SKM-1 treated with dmso at 0.1 percent for 144 hours (cell line): ENCODE results near the gene NLGN4Y.

Experiments
- DNase-seq: peaks from one replicate; lab custom pipeline; 2025; ENCODE audit not compliant: unreplicated experiment; lab: John Stamatoyannopoulos, UW

Gene NLGN4Y

DNA sequence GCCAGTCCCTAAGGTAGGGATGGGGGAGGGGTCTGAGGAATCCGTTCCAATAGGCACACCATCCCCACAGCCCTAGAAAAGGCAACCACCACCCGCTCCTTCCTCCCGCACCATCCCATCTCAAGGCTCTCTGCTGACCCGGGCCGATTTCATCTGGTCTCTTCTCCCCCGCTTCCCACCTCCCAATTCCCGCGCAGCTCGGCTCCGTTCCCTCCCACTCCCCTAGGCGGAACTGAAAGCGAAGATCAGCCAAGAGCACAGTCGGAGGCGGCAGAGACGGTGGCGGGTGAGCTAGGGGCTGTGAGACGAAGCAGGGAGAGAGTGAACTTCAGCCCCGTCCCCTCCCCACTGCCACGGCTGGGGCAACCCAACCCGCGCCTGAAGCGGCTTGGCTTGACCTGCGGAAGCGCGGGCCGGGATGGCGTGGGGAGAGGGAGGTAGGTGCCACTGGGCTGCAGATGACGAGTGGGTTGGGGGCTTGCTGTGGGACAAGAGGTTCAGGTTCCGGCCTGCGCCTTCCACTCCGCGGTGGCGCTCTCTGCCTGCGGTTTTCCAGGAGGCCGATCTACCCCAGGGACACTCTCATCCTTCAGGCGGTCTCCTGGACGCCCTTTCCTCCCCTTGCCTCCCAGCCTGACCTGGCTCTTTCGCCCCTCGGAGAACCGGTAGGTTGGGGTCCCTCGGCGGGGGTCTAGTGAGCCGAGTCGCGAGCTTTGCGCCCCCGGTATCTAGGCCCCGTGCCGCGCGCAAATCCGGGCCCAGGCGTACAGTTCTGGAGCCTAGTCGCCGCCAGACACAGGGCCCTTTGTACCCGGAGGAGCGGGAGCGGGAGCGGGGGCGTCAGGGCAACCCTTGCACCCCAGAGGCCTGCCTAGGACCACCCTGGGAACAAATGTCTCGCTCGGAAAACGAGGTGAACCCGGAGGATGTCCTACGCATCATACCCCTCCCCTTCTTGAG, at the start of gene NLGN4Y:
Gene NLGN4Y (plus strand): TSS at position 258 of the 960 bp plus-strand sequence. CDS start 97,591 bp downstream, outside the sequence.
- peak; percentile 21 for DNase-seq

DNA sequence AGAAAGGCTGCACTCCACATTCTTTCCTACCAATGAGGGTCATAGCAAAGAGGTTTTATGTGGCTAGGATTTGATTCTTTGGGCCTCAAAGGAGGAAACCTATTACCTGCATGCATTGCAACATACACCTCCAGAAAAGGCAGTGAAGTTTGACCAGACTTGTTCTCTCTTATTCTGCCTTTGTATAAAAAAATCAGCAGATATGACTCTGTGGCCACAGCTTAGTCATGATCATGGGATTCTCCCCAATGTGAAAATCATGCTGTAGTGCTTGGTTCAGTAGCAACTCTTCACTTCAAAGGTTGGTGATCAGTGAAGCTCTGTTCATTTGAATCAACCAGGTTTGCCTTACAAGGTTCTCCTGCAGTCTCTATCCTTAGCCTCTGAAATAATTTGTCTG, 38.4 kb upstream of the NLGN4Y start:
- no peak for DNase-seq

DNA sequence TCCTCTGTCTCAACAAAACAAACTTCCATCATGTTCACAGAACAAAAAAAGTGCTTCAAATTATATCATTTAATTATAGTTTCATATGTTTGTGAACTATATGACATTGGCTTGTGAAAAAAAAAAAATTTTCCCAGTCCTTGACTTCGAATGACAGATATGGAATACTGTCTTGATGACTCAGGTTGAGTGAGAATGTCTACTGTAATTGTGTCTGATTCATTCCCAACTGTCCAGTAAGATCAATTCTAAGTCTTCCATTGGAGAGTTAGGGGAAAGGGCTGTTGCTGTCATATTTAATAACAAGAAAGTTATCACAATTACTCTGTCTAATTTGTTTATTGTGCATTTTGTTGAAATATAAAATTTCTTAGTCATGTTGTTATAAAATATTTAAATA, 34.1 kb upstream of the NLGN4Y start:
- DNase-seq: no peak

DNA sequence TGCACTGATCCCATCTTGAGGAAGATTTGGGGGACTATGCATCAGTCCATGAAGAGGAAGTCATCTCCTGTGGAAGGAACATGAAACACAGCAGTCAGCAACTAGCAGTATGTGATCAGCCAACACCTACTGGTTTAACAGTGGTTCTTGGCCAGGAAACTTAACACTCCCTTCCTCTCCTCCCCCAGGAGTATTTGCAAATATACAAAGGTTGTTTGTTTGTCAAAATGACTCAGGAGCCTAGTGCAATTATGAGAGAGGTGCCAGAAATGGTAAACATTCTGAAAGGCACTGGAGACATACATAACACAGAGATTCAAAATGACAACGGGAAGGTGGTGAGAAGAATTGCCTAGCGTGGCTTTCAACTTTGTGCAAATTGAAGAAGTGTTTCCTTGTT, 26.3 kb upstream of the NLGN4Y start:
- DNase-seq: no peak

DNA sequence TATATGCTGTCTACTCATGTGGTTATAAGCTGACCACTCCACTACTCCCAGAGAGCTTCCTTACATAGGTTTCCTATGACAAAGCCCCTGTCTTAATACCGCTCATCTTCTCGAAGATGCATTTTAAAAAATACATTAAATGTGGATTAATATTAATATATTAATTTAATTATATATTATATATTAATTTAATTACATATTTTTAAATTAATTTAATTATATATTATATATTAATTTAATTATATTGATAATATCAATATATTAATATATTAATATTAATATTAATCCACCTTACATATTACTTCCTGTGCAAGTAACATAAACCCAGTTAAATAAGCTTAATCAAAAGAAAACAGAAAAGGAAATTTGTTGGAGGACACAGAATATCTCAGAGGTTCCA, 19.7 kb upstream of the NLGN4Y start:
- DNase-seq: no peak

DNA sequence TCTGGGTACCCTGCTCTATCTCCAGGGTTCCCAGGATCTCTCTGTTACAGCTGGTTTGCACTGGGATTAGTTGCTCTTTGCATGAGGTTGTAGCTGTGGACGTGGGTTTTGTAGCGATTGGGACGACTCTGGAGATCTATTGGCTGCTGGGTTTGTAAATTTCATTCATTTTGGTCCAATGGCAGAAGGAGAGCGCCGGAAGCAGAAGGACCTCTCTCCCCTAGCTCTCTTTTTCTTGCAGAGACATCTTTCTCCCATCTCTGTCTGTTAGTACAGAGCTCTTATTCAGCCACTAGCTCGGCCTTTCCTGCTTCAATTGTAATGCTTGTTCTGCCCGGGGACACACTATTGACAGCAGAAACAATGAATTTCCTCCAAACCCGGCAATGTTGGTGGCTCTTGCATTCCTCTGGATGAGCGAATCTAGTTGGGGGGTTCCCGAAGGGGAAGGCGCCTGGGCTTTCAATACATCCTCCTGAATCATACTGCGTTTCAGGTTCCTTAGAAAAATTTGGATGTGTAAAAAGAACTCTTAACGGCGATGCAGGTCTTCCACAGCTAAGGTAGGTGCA, 1.9 kb upstream of the NLGN4Y start:
- DNase-seq: no peak

DNA sequence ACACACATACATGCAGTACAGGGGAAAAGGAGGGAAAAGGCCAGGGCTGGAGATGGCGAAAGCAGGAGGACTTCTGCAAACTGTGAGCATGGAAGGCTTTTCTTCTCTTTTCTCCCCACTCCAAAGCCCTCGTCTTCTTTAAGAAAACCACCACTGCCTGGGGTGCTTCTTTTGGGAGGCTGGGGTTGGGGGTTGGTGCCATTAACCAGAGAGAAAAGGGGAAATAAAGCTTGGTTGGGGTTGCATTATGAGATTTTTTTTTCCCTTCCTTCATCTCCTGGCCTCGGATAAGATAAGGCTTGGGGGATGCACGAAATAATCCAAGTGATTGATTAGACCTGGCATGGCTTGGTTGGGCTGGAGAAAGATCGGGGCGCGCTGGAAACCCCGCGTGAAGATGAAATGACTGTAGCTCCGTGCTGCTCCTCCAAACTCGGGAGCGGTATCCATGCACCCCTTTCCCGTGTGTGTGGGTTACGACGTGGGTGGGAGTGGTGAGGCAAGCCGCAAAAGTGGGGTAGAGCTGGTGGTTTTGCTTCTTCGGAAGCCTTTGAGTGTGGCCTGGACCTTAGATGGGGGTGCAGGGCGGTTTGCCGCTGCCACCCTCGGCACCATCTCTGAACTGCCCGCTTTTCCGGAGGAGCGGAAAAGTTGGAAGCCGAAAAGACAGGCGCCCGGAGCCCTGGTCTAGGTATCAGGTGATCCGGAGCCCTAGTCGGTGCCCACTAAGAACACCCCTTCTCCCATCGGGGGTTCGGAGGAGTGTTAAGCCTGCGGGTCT, 648 bp upstream of the NLGN4Y start:
- DNase-seq: peak; percentile 41

DNA sequence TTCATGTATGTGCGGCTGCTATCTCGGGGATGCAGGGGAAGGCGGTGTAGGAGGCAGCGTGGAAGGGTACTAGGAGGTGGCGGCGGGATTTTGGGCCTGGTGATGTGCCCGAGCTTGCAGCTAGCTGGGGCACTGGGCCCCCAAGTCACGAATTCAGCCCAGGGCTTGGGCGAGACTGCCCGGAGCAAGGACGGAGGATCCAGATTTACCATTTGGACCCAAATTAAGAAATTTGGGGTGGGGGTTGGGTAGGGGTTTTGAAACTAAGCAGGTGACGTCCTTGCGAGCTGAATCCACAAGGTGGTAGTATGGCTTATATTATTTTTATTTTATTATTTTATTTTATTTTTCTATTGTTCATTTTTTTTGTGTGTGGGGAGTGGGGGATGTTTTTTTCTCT, 986 bp downstream of the NLGN4Y start:
- no peak for DNase-seq

DNA sequence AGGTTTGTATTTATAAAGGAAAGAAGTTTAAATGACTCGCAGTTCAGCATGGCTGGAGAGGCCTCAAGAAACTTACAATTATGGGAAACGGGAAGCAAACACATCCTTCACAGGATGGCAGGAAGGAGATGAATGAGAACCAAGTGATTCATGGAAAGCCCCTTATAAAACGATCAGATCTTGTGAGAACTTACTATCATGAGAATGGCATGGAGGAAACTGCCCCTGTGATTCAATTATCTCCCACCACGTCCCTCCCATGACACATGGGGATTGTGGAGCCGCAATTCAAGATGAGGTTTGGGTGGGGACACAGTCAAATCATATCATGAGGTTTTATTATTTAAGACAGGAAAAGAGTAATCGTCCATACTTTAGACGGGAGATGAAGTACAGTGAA, 4.0 kb downstream of the NLGN4Y start:
- DNase-seq: no peak

DNA sequence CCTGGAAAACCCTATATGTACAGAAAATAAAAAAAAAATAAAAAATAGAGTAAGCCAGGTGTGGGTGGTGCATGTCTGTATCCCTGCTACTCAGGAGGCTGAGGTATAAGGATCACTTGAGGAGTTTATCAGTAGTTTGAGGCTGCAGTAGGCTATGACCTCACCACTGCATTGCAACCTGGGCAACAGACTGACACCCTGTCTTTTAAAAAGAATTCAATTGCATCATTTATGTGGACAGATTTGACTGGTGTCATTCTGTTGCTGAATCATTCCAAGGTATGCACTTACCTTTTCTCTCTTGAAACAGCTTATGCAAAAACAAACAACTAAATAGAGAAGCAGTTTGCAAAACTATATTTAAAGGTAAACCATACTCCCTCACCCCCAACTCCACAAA, 12.4 kb downstream of the NLGN4Y start:
- DNase-seq: no peak

DNA sequence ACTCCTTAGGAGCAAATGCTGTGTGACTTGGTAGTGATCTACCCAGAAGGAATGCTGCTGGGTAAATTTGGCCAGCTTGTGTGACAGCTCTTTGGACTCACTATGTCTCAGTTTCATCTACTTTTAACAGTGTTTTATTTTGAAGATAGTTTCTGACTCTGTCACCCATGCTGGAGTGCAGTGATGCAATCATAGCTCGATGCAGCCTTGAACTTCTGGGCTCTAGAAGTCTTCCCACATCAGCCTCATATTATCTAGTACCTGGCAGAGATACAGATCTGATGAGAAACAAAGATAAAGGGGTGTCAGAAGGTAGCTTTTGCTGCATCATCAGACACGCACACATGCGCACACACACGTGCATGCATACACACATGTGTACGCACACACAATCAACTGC, 19.2 kb downstream of the NLGN4Y start:
- no peak for DNase-seq

DNA sequence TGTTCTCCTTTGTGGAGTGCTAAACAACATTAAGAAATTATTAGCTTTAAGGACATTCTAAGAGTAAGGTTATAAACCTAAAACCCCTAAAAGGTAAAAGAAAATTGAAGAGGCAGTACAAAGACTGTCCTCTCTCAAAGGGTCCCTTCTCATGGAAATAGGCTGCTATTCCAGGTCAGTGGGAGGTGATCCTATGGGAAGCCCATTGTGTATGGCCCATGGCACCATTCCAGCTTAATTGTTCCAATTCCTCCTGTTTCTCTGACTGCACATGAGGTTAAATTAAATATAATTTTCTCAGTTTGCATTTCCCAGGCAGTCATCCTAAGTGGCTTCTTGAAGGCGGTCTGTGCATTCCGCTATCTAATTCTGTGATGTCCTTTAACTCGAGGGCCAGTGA, 57.0 kb downstream of the NLGN4Y start:
- DNase-seq: no peak

DNA sequence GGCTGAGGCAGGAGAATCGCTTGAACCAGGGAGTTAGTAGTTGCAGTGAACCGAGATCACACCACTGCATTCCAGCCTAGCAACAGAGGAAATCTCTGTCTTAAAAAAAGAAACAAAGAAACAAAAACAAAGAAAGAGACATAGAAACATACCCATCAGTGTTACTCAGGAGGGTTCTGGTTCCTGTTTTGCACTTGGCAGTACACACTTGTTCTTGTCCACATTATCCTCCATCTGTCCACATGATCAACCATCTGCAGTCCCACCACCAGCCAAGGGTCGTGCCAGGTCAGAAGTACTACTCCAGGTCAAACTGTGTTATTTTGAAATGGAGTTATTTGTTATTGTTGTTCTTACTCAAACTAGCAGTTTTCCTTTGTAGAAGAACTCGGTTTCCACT, 62.4 kb downstream of the NLGN4Y start:
- no peak for DNase-seq

DNA sequence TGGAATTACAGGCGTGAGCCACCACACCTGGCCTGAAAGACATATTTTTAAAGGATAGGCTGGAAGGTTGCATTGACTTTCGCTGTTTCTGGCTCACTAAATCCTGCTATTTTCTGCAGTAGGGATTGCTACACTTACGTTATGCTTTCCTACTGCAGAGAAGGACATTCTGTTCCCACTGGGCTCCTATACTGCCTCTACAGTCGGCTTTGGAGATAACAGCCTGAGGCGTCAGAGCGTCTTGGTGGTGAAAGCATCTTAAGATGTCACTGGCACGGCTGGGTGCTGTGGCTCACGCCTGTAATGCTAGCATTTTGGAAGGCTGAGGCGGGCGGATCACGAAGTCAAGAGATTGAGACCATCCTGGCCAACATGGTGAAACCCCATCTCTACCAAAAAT, 77.0 kb downstream of the NLGN4Y start:
- no peak for DNase-seq

DNA sequence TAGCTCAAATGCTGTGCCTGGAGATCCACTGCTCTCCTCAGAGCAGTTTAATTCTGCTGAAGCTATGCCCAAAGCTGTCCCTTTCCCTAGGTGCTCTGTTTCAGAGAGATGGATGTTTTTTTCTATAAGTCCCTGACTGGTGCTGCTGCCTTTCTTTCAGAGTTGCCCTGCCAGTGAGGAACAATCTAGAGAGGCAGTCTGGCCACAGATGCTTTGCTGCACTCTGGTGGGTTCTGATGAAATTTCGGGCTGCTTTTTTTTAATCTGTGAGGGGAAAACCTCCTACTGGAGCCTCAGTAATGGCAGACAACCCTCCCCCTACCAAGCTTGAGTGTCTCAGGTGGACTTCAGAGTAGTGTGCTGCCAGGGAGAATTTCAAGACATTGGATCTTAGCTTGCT, 93.3 kb downstream of the NLGN4Y start:
- DNase-seq: no peak

DNA sequence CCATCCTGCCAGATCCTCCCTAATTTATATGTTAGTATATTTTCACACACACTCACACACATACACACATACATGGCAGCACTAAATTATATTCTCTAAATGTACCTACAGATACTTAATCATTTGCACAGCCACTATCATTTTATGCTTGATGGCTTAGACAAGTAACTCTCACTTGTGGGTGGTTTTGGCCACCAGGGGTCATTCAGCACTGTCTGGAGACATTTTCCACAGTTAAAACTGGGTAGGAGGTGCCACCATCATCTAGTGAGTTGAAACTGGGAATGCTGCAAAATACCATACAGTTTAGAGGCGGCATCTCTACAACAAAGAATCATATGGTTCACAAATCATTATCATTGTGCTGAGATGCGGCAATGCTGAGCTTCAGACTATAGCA, 94.2 kb downstream of the NLGN4Y start:
- DNase-seq: no peak

DNA sequence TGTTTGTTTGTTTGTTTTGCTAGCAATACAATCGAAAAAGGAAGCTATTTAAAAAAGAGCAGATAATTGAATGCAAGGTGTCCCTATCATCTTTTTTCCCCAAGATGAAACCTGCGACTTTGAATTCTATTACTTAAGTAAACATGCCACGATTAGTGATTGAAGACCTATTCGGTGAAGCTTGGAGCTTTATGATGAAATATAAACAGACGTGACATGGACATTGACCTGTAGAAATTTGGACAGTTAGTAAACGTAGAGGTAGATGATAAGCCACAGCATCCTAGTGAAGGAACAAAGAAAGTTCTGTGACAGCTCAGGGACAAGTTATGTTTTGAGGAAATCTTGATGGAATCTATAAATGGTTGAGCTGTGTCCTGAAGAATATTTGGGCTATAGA, 103.9 kb downstream of the NLGN4Y start:
- DNase-seq: no peak

DNA sequence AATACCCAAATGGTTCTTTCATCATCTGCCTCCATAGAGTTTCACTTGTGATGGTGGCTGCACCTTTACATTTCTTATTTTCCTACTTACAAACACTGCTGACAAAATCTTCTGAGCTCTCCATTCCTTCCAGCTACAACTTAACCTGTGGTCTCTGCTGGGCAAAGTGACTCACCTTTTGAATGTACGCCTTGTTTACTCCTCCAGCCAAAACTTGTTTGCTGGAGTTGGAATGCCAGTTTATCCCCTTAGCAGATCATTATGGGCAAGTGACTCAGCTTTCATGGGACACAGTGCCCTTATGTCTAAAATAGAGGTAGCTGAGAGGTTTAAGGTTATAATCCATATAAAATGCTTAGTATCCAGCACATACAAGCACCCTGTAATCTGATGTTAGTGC, 107.3 kb downstream of the NLGN4Y start:
- no peak for DNase-seq

DNA sequence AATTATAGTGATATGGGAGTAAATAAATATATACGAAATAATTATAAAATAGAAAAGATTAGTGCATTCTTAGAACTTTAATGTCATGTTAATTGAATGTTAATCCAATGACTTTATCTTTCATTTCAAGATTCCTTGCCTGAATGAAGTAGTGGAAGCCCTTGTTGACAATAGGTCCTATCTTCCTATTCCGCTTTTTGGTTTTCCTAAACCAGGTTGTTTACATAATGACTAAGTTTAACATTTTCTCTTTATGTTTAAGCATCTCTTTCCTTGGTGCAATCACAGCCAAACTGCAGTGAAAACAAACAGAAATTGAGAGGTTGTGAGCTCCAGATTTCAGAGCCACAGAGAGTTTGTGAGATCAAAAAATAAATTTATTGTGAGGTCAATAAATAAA, 109.4 kb downstream of the NLGN4Y start:
- no peak for DNase-seq

DNA sequence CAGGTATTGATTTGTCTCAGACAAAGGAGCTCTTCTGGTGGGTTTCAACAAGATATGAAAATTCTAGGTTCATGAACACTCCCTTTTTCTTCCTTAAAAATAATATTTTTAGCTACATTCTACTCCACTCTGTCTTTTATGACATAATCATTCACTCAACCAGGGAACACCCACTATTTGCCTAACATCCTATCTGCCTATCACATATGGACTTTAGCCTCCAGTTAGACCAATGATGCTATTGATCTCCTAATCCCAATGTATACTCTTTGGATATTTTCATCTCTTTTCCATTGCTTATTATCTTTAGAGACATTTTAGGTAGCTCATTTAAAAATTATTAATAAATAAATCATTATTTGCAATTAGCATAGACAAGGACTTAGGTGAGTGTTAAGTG, 110.6 kb downstream of the NLGN4Y start:
- DNase-seq: no peak

DNA sequence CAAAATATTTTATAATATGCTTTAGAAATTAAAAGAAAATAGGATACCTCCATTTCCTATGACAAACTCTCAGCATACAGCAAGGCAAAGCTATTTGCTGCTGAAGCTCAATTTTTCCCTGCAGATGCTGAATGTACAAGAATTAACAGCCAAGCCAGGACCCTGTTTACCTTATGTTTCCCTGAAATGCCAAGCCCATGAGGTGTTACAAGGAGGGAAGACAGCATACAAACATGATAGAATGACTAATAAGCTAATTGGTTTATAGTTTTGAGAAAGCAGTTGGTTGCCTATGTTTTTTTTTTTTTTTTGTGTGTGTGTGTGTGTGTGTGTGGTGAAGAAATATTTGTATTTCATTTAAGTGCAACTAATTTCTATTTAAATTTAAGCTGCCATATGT, 113.2 kb downstream of the NLGN4Y start:
- no peak for DNase-seq

DNA sequence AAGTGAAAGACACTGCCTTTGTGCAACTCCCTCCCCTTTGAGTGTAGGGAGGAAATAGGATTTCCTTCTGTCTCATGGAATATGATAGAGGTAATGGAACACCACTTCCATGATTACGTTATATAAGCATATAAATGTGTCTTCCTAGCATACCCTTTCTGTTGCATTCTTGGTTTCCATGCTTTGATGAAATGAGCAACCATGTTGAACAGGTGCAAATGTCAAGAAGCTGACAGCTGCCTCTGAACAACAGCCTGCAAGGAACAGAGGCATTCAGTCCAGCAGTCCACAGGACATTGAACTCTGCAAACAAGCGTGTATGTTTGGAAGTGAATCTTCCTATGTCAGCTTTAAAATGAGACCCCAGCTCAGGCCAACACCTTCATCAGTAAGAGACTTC, 117.5 kb downstream of the NLGN4Y start:
- DNase-seq: no peak
